Activated T-cell treated with anti-CD3 and anti-CD28 coated beads, Interleukin-2, amount 50 U/mL, for 4 hours (primary cell): ENCODE measurements around the gene ATP10A. TPM values are rescaled to one million over a fixed set of nuclear protein-coding genes. Genes with fewer than 3 reads are reported as not detected.

Experiments
- ATAC-seq, 2 donors: fragments of 200-7000 bp; cut with Tn5 transposase; one replicate each; pipeline ENCODE4 v1.10.0; 2021
- DNase-seq: peaks from one replicate; pipeline ENCODE4 v3.0.0-alpha.2; 2020
- H3K27me3 Mint-ChIP-seq: one replicate; pipeline ENCODE4 v1.8.0; 2021; ENCODE audit warnings: low read depth, mixed read lengths
- H3K36me3 Mint-ChIP-seq: one replicate; pipeline ENCODE4 v1.8.0; 2022; ENCODE audit warnings: mixed read lengths; ENCODE audit not compliant: insufficient read depth
- H3K4me1 Mint-ChIP-seq: one replicate; pipeline ENCODE4 v1.8.0; 2021; ENCODE audit warnings: low read depth, mixed read lengths
- H3K4me3 Mint-ChIP-seq: one replicate; pipeline ENCODE4 v1.8.0; 2021; ENCODE audit warnings: mild to moderate bottlenecking, moderate library complexity, mixed read lengths
- H3K9me3 Mint-ChIP-seq: one replicate; pipeline ENCODE4 v1.8.0; 2021; ENCODE audit warnings: mixed read lengths
- total RNA-seq, 3 donors: library from RNA; stranded (reverse); gene quantifications; one replicate each; pipeline ENCODE4 v1.2.1, GENCODE V29; 2021

ATP10A gene
- total RNA-seq, 3 donors from 2014 or later, result 27.0 to 31.6 (median 31.3) TPM

- H3K4me3 Mint-ChIP-seq, result no peak overlapping the region
- no peaks in the 10 kb centered on the region for H3K4me1 Mint-ChIP-seq
- DNase-seq (no peak), ATAC-seq (no peak)
- peaks cover 20% of the 10 kb centered on the region for H3K36me3 Mint-ChIP-seq
- no peaks in the 10 kb centered on the region for H3K9me3 Mint-ChIP-seq
- no peaks in the 10 kb centered on the region for H3K27me3 Mint-ChIP-seq
These were observed 175.9 kb downstream of the ATP10A start for GRCh38 chr15:25687276-25687675.

GRCh38 chr15:25686780-25687179, 176.3 kb downstream of the ATP10A start:
- Mint-ChIP-seq H3K9me3 (no peaks in the 10 kb centered on the region), H3K4me1 (no peaks in the 10 kb centered on the region), H3K36me3 (peaks cover 23% of the 10 kb centered on the region), H3K27me3 (no peaks in the 10 kb centered on the region), H3K4me3 (no peak overlapping the region)
- DNase-seq (no peak), ATAC-seq (no peak)

DNA sequence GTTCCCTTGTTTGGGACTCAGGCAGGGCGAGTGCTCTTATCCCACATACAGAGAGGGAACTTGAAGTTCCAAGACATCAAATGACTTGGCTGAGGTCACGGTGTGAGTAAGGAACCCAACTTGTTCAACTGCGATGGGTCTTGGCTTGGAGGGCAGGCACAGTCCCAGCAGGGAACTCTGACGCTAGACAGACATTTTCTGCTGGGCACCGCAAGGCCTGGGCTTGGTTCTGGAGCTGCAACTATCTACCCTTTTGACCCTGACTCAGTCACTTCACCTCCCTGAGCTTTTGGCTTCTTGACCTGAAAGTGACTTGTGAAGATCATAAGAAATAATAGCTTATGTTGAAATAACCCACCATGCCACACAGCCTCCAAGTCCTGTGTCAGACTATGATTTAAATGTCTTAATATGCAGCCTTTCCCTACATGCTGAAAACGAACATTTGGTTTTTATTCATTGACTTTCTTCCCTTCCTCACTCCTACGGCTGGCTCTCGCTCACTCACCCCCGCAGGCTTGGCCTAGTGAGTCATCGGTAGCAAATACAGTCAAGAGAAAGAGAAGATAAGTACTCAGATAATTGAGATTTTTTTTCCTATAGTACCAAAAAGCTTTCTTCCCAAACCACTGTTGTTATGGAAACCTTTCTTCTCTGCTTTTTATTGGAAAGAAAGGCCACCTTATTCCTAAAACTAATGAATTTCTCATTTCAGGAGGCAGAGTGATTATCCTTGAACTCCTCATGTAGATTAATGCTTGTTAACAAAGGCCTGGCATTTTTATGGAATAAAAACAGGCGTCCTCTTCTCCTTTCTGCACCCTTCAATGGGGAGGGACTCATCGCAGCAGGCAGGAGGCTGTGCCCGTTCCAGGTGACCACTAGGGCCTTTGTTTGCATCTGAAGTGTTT, 178.4 kb downstream of the ATP10A start:
- DNase-seq, result no peak

GRCh38 chr15:25683911-25684310, 179.2 kb downstream of the ATP10A start:
- ATAC-seq, result no peak
- no peaks in the 10 kb centered on the region for H3K4me1 Mint-ChIP-seq
- no peak overlapping the region for H3K4me3 Mint-ChIP-seq
- no peaks in the 10 kb centered on the region for H3K27me3 Mint-ChIP-seq
- no peaks in the 10 kb centered on the region for H3K9me3 Mint-ChIP-seq
- no peak for DNase-seq
- peaks cover 41% of the 10 kb centered on the region for H3K36me3 Mint-ChIP-seq

More for the DNA sequence above, 178.4 kb downstream of the ATP10A start:
- no peak for ATAC-seq
- no peaks in the 10 kb centered on the region for H3K9me3 Mint-ChIP-seq
- H3K36me3 Mint-ChIP-seq, result peaks cover 38% of the 10 kb centered on the region
- H3K4me1 Mint-ChIP-seq, result no peaks in the 10 kb centered on the region
- H3K27me3 Mint-ChIP-seq, result no peaks in the 10 kb centered on the region
- no peak overlapping the region for H3K4me3 Mint-ChIP-seq

DNA sequence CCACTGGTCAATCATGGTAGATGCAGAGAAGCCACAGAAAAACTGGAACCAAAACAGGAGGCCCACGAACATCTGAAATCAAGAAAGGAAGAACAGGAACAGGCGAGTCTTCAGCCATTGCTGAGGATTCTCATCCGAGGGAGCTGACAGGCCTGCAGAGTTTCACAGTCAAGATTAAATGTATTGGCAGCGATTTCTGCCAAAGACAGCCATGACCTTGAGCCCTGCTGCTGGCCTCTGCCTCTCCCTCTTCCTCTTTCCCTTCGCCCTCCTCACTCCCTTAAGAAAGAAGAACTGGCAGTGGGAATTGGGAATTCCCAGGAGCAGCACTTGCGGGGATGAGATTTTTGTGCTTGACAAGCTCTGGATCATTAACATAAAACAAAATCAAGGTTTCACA, 179.7 kb downstream of the ATP10A start:
- Mint-ChIP-seq H3K4me1 (no peaks in the 10 kb centered on the region), H3K27me3 (no peaks in the 10 kb centered on the region), H3K4me3 (no peak overlapping the region), H3K36me3 (peaks cover 44% of the 10 kb centered on the region), H3K9me3 (no peaks in the 10 kb centered on the region)
- no peak for DNase-seq
- no peak for ATAC-seq

DNA sequence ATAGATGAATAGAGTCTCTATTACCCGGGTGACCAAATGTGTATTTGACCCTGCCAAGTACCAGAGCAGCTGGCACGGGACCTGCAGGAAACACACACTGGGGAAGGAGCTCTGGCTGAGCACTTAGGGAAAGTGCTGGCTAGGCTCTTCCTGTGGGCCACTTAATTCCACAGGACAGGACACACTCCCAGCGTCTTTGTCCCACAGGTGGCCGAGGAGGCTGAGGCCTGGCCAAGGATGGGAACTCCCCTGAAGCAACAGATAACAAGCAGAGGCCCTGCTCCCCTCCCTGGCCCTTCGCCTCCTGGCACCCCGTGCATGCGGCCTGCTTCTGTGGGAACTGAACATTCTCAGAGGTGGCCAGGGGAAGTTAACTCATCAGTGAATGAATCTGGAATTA, 180.8 kb downstream of the ATP10A start:
- Mint-ChIP-seq H3K4me1 (no peaks in the 10 kb centered on the region), H3K27me3 (no peaks in the 10 kb centered on the region), H3K4me3 (no peak overlapping the region), H3K36me3 (peaks cover 43% of the 10 kb centered on the region), H3K9me3 (no peaks in the 10 kb centered on the region)
- DNase-seq (no peak), ATAC-seq (no peak)

- H3K4me1 Mint-ChIP-seq, result no peaks in the 10 kb centered on the region
- H3K4me3 Mint-ChIP-seq, result no peak overlapping the region
- H3K9me3 Mint-ChIP-seq, result no peaks in the 10 kb centered on the region
- ATAC-seq, result no peak
- DNase-seq, result no peak
- H3K36me3 Mint-ChIP-seq, result peaks cover 39% of the 10 kb centered on the region
- no peaks in the 10 kb centered on the region for H3K27me3 Mint-ChIP-seq
These were observed 182.5 kb downstream of the ATP10A start for GRCh38 chr15:25680686-25681025.

- Mint-ChIP-seq H3K36me3 (peaks cover 38% of the 10 kb centered on the region), H3K4me3 (no peak overlapping the region), H3K4me1 (no peaks in the 10 kb centered on the region), H3K27me3 (no peaks in the 10 kb centered on the region), H3K9me3 (no peaks in the 10 kb centered on the region)
- ATAC-seq (no peak), DNase-seq (no peak)
These were observed 183.0 kb downstream of the ATP10A start for GRCh38 chr15:25679964-25680685.

DNA sequence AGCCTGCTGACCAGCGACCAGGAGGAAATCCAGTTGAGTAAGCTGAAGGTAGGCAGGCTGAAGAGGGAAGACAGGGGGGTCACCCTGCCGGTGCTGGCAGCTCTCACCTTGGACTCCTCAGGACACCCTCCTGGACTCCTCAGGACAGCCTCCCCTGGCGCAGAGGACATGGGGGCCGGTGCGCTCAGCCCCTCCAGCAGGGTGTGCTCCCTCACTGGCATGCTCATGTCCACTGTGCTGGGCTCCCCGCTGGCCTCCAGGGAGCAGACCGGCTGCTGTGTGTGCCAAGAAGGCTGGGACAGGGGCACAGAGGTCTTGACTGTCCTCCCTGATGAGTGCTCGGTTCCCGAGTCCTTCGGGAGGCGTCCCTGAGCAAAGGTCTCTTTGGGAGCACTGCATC, 183.6 kb downstream of the ATP10A start:
- DNase-seq (no peak), ATAC-seq (no peak)
- Mint-ChIP-seq H3K4me1 (no peaks in the 10 kb centered on the region), H3K4me3 (no peak overlapping the region), H3K36me3 (peaks cover 35% of the 10 kb centered on the region), H3K27me3 (no peaks in the 10 kb centered on the region), H3K9me3 (no peaks in the 10 kb centered on the region)

DNA sequence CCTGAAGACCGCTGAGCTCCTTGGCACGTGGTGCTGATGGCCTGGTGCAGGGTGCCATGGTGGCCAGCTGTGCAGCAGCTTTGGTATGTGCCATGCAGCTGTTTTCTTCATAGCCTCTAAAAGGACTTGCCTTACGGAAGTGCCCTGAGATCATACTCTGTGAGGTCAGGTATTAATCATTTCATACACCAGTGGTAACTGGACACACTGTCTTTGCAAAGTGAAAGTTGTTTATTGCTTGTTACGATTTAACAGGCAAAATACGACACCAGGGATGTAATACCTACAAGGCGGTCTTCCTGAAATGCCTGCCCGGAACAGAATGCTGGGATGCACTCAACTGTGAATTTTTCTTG, 184.6 kb downstream of the ATP10A start:
- Mint-ChIP-seq H3K4me1 (no peaks in the 10 kb centered on the region), H3K36me3 (peaks cover 33% of the 10 kb centered on the region), H3K9me3 (no peaks in the 10 kb centered on the region), H3K4me3 (no peak overlapping the region), H3K27me3 (no peaks in the 10 kb centered on the region)
- ATAC-seq (no peak), DNase-seq (no peak)

DNA sequence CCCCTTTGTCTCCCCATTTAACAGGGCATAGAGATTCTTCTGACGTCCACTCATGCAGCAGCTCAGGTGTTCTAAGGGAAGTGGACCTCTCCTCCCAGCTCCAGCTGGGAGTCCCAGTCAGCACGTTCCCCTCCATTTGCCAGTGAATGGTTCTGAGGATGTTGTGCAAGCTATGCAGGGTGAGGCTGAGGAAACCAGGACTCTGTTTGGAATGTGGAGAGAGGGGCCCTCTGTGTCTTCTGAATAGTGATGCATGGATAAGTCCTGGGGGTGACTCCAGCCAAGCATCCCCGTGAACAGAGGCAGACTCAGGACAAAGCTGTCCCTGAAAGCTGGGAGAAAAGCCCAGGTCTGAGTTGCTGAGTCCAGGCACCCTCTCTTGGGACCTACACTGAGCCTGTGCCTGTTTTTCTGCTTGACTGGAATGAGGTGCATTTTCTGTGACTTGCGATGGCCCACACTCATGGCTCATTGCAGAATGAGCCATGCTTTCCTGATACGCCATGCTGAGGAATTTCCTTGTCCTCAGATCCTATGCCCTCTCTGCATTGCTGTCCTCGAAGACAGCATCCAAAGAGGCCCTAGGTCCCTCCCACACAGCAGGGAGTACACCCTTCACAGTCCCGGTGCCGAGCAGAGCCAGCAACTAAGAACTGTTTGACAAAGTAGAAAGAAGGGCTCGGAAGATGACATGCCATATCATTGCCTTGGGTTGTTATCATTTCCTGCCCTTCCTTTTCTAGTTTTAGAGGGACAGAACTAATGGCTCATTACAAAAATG, 185.2 kb downstream of the ATP10A start:
- Mint-ChIP-seq H3K4me1 (no peaks in the 10 kb centered on the region), H3K4me3 (no peak overlapping the region), H3K36me3 (peaks cover 29% of the 10 kb centered on the region), H3K9me3 (no peaks in the 10 kb centered on the region), H3K27me3 (no peaks in the 10 kb centered on the region)
- DNase-seq, result no peak
- no peak for ATAC-seq

DNA sequence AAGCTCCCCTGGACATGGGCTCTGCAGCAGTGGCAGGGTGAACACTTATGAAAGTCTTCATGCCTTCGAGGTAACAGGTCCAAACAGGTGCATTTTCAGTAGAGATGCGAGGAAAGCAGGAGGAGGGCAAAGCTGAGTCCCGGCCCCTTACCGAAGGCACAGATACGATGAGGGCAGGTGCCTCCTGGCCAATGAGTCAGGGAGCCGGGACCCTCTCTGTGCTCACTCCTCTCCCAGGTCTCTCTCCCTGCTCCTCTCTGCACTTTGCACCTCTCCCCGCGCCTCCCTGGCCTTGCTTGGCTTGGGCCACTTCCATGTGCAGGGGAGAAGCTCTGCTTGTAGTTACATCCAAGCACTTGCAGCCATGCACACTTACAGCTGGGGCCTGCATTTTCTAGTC, 187.1 kb downstream of the ATP10A start:
- H3K4me1 Mint-ChIP-seq, result no peaks in the 10 kb centered on the region
- no peak for ATAC-seq
- DNase-seq, result no peak
- peaks cover 6% of the 10 kb centered on the region for H3K27me3 Mint-ChIP-seq
- peaks cover 21% of the 10 kb centered on the region for H3K36me3 Mint-ChIP-seq
- H3K9me3 Mint-ChIP-seq, result no peaks in the 10 kb centered on the region
- no peak overlapping the region for H3K4me3 Mint-ChIP-seq

- no peaks in the 10 kb centered on the region for H3K9me3 Mint-ChIP-seq
- no peaks in the 10 kb centered on the region for H3K4me1 Mint-ChIP-seq
- peaks cover 15% of the 10 kb centered on the region for H3K36me3 Mint-ChIP-seq
- no peak for DNase-seq
- H3K4me3 Mint-ChIP-seq, result no peak overlapping the region
- no peak for ATAC-seq
- H3K27me3 Mint-ChIP-seq, result peaks cover 12% of the 10 kb centered on the region
These were observed 187.7 kb downstream of the ATP10A start for GRCh38 chr15:25675396-25675795.

GRCh38 chr15:25674913-25675312, 188.2 kb downstream of the ATP10A start:
- no peaks in the 10 kb centered on the region for H3K9me3 Mint-ChIP-seq
- H3K4me3 Mint-ChIP-seq, result no peak overlapping the region
- ATAC-seq, result no peak

More at GRCh38 chr15:25674913-25675312, 188.2 kb downstream of the ATP10A start:
- Mint-ChIP-seq H3K27me3 (peaks cover 16% of the 10 kb centered on the region), H3K36me3 (peaks cover 11% of the 10 kb centered on the region), H3K4me1 (no peaks in the 10 kb centered on the region)
- DNase-seq, result no peak
